NCI-H526 (cell line): ENCODE data around the gene ELOVL6.
"Not testable (repeated sequence)": the region's sequence is repeated elsewhere in the genome, so short reads cannot be mapped to it uniquely, and the experiment has no call there.

Experiments
- DNase-seq, 2 experiments: peaks; one replicate each; lab custom pipeline; 2025; lab: John Stamatoyannopoulos, UW

The ELOVL6 gene

DNA sequence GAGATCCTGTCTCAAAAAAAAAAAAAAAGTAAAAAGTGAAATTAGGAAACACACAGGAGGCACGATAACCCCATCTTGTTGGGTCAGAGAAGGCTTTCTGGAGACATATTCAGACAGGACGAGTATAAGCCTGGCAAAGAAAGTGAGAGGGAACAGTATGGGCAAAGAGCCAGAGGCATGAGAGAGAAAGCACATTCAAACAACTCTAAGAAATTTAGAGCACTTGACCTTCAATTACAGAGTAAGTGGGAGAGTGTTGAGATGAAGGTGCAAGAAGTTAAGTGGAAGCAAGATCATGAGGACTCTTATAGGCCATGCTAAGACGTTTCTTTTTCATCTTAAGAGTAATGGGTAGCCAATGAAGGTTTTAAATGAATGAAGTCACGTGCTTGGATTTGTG is 70.4 kb downstream of the ELOVL6 start:
- no peak for DNase-seq

DNA sequence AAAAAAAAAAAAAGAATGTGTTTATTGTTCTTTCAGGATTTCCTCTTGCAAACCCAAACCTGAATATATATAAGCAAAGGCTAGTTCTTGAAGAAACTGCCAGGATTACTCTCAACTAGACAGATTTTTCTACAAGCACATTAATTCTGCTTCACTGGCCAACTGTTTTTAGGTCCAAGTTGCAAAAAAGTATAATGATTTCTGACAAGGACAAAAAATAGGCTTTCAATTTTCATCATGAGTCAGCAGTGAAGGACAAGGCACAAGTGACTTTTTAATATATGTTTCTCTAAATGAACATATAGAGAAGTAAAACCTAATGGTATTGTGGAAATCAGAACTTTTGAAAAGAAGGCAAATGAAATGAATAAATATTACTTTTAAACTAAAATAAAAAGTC is 73.7 kb downstream of the ELOVL6 start:
- no peak for DNase-seq

DNA sequence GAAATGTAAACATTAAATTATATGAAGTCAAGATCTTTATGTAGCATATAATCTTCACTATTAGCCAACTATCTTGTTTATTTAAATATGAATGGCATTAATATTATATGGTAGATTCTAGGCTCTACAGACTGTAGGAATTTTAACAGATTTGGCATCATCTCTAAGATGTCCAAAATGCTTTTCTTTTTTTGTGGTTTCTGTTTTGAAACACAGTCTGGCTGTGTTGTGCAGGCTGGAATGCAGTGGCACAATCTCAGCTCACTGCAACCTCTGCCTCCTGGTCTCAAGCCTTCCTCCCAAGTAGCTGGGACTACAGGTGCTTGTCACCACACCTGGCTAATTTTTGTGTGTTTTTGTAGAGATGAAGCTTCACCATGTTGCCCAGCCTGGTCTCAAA is 76.2 kb downstream of the ELOVL6 start:
- DNase-seq = no peak

DNA sequence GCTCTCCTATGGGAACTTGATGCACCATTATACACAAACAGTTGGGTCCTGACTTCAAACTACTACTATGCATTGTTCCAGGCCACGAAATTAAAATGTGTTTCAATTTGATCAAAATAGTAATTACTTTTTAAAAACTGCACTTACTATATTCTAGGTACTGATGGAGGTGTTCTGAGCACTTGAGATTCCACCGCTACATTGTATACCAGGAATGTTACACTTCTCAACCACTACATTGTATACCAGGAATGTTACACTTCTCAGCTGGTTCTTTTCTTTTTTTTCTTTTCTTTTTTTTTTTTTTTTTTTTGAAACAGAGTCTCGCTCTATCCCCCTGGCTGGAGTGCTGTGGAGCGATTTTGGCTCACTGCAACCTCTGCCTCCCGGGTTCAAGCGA is 77.9 kb downstream of the ELOVL6 start:
- no peak for DNase-seq

DNA sequence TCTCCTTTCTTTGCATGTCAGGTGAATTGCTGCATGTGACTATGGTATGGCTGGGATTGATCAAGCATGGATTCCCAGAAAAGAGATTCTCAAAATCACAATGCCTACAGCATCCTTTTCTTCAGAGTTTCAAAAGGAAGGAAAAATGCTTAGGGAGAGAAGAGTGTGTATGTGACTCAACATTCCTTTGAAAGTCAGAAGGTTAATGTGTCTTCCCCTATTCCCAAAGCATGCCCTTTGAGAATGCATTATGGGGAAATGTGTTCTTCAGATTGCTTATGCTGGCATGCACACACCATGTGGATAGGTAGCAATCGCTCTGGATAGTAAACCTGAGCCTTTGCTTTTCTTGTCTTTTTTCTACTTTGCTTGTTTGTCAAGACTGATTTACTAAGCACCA is 78.5 kb downstream of the ELOVL6 start:
- no peak for DNase-seq

DNA sequence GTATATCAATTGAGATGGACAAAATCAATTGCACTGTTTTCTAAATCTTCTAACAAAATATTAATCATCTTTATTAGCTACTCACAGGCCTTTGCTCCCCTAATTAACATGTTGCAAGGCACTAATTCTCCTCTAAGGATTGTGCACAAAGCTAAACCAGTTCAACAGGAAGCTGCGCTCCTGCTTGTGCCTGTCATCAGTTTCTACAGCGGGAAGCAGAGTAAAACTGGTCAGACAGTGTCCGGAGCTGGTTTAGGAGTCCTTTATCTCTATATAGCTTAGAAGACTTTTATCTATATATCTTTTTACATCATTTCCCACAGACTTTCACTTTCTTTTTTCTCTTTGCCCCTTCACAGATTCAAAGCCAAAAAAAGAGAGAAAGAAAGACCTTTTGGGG is 79.1 kb downstream of the ELOVL6 start:
- peak in 1 of 2 experiments; percentile 6 for DNase-seq

DNA sequence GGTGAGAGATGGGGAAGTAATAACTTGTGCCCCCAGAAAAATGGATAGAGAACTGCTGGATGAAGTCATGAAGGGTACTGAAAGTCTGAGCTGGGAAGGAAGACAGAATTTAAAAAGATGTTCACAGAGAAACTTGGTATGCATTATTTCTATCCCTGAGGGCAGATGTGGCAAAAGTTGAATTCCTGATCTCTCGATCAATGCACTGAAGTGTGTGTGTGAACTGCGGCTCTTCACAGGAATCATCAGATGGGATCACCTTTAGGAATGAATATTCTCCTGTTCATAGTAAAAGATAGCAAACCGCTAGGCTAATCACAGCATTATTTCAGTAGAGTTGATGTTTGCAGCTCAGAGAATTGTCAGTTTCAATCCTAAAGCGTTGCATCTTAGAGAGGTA is 86.4 kb downstream of the ELOVL6 start:
- DNase-seq = no peak

DNA sequence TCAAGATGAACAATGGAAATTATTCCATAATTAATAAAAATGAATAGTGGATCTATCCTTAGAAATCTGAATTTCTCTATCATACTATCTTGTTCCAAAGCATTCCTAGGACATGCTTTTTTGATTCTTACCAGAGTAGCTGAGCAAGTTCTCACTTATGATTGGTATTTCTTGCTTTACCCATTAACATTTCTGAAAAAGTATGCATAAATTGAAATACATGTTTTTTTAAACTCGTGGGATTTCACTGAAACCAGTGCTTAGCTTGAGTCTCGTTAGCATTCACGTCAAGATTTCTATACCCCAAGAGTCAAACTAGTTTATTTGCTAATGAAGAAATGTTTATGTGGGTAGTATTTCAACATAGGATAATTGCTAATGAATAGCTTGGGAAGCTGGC is 89.0 kb downstream of the ELOVL6 start:
- DNase-seq = no peak

DNA sequence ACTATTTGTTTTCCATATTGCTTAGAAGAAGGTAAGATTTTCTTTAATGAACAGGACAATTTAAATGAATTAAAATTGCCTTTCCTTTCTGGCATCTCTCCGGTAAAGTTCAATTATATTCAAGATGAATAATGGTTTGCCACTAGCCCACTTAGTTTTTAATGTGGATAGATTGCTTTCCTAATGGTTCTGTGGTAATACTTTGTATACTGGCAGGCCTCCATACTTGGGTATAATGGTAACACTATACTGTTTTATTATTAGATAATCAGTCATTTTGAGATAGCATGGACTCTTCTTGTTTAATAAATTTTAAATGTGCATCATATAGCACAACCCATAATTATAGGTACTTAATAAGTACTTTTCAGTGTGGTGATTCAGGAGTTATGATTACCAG is 89.5 kb downstream of the ELOVL6 start:
- no peak for DNase-seq

DNA sequence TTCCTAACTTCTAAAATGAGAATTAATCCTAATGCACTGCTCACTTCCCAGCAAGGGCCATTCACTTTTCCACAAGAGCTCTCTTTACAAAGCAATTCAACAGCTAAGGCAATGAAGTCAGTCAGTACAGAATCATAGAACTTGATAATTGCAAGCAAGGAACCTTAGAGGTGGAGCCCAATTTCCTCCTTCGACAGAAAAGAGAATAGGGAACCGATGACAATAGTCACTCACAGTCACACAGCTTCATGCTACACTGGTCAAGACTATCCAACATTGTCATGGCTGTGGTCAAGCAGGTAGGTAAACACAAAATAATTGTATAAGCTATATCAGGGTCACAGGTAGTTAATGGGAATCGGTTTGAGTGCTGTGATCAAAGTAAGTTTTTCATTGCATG is 90.0 kb downstream of the ELOVL6 start:
- DNase-seq = no peak

DNA sequence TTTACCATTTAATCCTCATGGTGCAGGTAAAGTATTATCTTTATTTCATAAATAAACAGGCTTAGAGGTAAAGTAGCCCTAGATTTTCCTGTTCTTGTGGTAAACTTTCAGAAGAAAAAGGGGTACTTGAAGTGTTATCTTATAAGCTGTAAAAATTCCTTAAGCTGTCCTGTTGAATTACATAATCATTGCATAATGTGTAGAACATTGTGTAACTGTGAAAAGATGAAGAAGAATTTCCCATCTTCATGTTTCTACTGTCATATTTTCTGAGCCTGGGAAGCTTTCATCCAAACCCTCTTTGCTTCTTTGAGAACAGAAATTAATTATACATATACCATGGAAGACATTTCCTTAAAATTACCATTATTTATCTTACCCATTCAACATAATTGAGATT is 90.5 kb downstream of the ELOVL6 start:
- DNase-seq = no peak

DNA sequence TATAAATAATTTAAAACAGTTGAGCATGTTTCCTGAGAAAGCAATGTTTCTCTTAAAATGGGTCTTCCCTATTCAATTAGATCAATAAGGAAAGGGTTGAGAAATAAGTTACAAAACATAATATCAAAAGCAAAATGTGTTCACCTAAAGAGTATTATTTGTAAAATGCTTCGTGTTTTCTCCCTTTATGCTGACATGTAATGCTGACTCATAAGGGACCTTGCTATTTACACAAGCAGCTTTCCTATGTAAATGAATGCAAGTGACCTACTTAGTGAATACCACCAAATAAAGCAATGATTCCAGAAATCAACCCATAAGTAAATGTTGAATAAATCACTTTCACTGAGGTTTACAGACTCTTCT is 91.5 kb downstream of the ELOVL6 start:
- peak; percentile 17 to 21 for DNase-seq

DNA sequence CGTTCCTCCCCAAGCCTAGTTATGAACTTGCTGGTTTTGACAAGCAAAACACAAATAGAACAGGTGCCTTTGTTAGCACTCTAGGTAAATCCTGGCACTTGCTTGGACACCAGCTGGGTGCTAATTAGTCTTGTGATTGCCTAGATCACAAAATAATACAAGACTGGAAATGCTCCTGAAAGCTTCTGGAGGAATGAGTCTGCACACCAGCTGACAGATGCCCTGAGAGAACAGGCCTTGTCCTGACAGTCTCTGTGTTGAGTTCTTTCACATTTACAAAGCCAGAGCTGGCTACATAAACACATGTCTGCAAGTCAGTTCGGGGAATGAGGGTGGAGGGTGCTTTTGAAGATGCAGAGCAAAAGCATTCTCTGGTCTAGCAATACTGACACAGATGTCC is 93.8 kb downstream of the ELOVL6 start:
- no peak for DNase-seq

DNA sequence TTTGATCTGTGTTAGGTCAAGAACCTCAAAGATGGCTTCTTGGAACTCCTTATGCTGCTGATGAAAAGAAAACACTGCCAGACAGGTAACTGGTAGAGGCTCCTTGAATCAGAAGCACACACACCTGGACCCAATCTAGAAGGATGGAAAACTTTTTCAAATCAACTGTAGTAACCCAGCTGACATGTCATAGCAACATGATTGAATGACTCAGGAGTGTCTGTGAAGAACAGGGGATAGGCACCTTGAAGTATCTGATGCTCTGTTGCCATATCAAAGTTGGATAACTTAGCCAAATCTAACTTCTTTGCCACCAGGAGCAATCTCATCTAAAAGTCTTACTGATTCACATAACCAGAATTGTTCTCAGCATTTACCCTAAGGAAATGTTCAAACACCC is 98.8 kb downstream of the ELOVL6 start:
- DNase-seq = no peak

DNA sequence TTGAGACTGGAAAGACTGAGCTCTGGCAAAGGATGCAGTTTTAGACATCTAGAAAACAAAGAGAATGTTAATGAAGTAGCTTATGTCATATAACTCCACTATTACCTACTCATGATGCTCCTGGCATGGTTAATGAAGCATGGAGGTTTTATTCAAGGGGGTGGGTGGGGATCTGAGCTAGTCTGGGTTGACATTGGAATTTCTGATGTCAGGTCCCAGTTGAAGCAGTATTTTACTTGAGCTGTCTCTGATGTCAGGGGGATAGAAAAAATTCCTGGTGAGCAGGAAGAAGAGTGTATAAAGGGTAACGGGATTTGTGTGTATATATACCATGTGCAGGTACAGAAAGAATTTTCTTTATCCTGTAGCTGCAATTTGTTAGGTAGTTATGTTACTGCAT is 102.0 kb downstream of the ELOVL6 start:
- no peak for DNase-seq

DNA sequence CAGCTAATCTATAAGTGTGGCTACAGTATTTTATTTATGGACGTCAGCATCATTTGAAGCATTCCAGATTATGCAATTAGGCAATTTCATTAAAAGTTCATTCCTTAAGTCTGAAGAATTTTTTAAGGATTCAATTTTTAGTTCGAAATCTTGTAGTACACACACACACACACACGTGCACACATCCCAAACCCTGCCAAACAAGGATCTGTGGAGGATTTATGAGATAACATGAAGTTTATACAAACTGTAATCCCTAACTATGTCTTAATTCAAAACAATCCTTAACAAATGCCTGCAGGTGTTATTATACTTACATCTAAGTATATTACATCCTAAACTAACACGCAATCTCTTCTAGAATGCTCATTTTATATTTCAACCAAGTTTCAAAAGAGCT is 105.8 kb downstream of the ELOVL6 start:
- DNase-seq = no peak

DNA sequence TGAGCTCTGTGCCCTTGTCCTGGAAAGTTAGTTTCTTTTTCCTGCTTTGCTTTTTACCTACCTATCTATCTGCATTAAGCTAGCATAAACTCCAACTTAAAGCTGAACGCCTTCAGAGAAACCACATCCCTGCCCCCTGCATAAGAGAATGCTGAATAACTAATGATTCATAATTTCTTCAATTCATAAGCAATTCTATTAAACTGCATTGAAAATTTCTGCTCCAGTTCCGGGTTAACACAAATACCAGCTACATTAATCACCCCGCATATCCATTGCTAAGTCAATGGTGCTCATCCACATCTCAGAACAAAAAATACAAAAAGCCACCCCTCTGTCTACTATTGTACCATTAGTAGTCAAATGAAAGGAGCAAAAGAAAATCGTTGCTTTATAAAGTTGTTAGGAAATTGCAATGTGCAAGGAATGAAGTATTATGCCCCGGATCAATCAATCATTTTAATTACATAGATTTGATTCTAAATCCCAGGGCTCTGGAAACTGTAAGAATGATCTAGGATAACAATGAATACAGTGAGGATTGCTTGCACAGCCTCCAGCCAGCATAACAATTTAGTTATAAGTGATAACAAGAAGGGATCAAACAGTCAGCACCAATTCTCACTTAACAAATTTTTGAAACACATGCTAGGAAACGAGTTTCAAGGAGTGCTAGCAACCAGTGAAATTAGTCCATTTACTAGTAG is 106.8 kb downstream of the ELOVL6 start:
- no peak for DNase-seq

DNA sequence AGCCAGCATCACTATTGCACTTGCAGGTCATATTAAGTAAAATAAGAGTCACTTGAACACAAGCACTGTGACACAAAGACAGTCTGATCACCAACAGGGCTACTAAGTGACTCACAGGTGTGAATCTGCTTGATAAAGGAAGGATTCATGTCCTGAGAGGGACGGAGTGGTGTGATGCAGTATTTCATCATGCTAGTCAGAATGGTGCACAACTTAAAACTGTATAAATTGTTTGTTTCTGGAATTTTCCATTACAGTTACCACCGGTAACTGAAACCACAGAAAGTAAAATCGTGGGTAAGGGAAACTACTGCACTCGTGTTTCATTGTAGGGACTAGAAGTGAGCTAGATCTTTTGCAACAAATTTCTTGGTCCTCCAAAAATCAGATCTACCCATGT is 109.7 kb downstream of the ELOVL6 start:
- no peak for DNase-seq

DNA sequence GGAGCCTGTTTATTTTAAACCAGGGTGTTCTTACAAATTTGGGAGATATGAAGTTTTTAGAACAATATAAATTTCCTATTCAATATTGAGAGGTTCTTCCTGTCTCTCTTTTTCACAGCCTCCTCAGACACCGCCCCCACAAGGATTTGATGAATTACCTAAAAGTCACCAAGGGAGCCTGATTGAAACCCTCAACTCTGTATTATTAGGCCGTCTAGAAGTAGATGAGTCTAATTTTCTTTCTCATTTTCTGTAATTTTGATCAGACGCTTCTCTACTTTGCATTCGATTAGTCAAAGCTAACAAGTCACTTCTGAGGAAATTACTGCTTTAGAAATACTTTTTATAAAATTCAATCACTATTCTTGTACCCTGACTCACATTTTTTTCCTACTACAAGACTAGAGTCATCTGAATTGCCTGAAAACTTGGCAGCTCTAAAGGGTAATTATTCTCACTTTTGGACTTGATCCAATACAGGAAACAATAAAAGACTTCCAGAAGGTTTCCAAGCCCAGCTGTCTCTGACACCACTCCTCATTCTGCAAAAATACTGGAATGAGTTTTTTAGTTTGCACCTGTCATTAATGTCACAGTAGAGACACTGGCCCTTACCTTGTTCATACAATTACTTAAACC is 111.2 kb downstream of the ELOVL6 start:
- no peak for DNase-seq

DNA sequence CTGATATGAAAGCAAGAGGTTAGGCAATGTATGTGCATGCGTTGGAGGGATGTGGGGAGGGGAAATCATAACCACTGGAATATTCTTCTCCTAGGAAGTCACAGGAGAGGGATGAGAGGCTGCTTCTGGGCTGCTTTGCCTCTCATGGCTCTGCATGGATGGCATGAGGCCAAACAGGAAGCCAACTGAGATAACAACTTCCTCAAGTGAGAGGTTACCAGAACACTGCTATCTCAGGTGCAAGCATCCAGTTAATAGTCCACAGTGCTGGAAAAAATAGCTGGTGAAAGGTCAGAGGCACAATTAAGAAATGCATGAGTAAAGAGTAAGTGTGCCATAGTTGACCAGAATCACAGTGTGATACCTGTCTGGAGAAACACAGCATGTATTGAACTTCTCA is 113.3 kb downstream of the ELOVL6 start:
- DNase-seq = no peak

DNA sequence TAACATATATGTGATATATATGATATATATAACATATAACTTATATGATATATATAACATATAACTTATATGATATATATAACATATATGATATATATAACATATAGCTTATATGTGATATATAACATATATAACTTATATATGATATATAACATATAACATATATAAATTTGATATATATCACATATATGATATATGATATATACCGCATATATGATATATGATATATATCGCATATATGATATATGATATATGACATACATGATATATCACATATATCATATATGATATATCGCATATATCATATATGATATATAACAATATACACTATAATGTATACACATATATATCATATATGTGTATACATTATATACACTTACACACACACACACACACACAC is 114.3 kb downstream of the ELOVL6 start:
- no peak for DNase-seq

DNA sequence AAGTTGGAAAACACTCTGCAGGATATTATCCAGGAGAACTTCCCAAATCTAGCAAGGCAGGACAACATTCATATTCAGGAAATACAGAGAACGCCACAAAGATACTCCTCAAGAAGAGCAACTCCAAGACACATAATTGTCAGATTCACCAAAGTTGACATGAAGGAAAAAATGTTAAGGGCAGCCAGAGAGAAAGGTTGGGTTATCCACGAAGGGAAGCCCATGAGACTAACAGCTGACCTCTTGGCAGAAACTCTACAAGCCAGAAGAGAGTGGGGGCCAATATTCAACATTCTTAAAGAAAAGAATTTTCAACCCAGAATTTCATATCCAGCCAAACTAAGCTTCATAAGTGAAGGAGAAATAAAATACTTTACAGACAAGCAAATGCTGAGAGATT is 120.3 kb downstream of the ELOVL6 start:
- not testable (repeated sequence) for DNase-seq

DNA sequence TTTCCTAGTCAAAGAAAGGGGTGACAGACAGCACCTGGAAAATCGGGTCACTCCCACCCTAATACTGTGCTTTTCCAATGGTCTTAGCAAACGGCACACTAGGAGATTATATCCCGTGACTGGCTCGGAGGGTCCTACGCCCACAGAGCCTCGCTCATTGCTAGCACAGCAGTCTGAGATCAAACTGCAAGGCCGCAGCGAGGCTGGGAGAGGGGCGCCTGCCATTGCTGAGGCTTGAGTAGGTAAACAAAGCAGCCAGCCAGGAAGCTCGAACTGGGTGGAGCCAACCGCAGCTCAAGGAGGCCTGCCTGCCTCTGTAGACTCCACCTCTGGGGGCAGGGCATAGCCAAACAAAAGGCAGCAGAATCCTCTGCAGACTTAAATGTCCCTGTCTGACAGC is 121.6 kb downstream of the ELOVL6 start:
- DNase-seq = not testable (repeated sequence)

DNA sequence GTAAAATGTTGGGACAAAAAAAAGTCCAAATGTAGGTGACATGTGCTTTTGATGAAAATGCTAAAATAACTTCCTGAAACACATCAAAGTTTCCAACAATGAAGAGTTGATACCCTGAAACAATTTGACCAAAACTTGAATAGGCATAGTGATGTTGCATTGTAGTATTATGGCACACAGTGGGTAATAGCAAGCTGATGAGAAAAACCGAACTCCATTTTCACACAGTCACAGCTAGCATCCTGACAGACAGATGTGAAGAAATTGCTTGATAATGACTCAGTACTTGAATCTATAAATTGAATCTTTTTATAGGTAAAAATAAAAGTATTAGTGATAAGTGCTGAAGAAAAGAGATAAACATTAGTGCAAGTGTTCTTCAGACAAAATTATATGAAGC is 122.5 kb downstream of the ELOVL6 start:
- no peak for DNase-seq
